ENCODE data around the gene CRHR1.

The CRHR1 gene

GRCh38 chr17:45794840-45795239 lies 10.7 kb downstream of the CRHR1 start:
- no peaks in the 10 kb centered on the region for H3K27me3 ChIP-seq (replicated peaks; ENCODE audit: control insufficient read depth, insufficient read depth, low read length, poor library complexity, severe bottlenecking)
- no peaks in the 10 kb centered on the region for H3K4me1 ChIP-seq (ENCODE audit: control insufficient read depth, insufficient read depth, low read length, poor library complexity, severe bottlenecking)
- H3K4me3 ChIP-seq (ENCODE audit: insufficient read depth, low read depth, low read length, poor library complexity, severe bottlenecking): no peak overlapping the region
- H3K9me3 ChIP-seq (ENCODE audit: control insufficient read depth, low read length): no peaks in the 10 kb centered on the region
- H3K36me3 ChIP-seq (ENCODE audit: control insufficient read depth, insufficient read depth, low read length): no peaks in the 10 kb centered on the region
- DNase-seq: no peak
- H3K27ac ChIP-seq (ENCODE audit: insufficient read depth, low read length, poor library complexity, severe bottlenecking): no peak overlapping the region

- no peaks in the 10 kb centered on the region for H3K36me3 ChIP-seq (ENCODE audit: control insufficient read depth, insufficient read depth, low read length)
- no peaks in the 10 kb centered on the region for H3K27me3 ChIP-seq (replicated peaks; ENCODE audit: control insufficient read depth, insufficient read depth, low read length, poor library complexity, severe bottlenecking)
- no peak overlapping the region for H3K4me3 ChIP-seq (ENCODE audit: insufficient read depth, low read depth, low read length, poor library complexity, severe bottlenecking)
- H3K4me1 ChIP-seq (ENCODE audit: control insufficient read depth, insufficient read depth, low read length, poor library complexity, severe bottlenecking): no peaks in the 10 kb centered on the region
- DNase-seq: no peak
- H3K27ac ChIP-seq (ENCODE audit: insufficient read depth, low read length, poor library complexity, severe bottlenecking): no peak overlapping the region
- no peaks in the 10 kb centered on the region for H3K9me3 ChIP-seq (ENCODE audit: control insufficient read depth, low read length)
Measured at GRCh38 chr17:45800816-45801215, 16.7 kb downstream of the CRHR1 start.

- Histone ChIP-seq H3K36me3 (ENCODE audit: control insufficient read depth, insufficient read depth, low read length) (no peaks in the 10 kb centered on the region), H3K4me1 (ENCODE audit: control insufficient read depth, insufficient read depth, low read length, poor library complexity, severe bottlenecking) (no peaks in the 10 kb centered on the region), H3K4me3 (ENCODE audit: insufficient read depth, low read depth, low read length, poor library complexity, severe bottlenecking) (no peak overlapping the region), H3K9me3 (ENCODE audit: control insufficient read depth, low read length) (no peaks in the 10 kb centered on the region), H3K27ac (ENCODE audit: insufficient read depth, low read length, poor library complexity, severe bottlenecking) (no peak overlapping the region), H3K27me3 (replicated peaks; ENCODE audit: control insufficient read depth, insufficient read depth, low read length, poor library complexity, severe bottlenecking) (no peaks in the 10 kb centered on the region)
- no peak for DNase-seq
Measured at GRCh38 chr17:45801421-45801820, 17.3 kb downstream of the CRHR1 start.

- H3K4me1 ChIP-seq (ENCODE audit: control insufficient read depth, insufficient read depth, low read length, poor library complexity, severe bottlenecking): no peaks in the 10 kb centered on the region
- no peak for DNase-seq
- no peaks in the 10 kb centered on the region for H3K36me3 ChIP-seq (ENCODE audit: control insufficient read depth, insufficient read depth, low read length)
- no peaks in the 10 kb centered on the region for H3K27me3 ChIP-seq (replicated peaks; ENCODE audit: control insufficient read depth, insufficient read depth, low read length, poor library complexity, severe bottlenecking)
- H3K27ac ChIP-seq (ENCODE audit: insufficient read depth, low read length, poor library complexity, severe bottlenecking): no peak overlapping the region
- H3K9me3 ChIP-seq (ENCODE audit: control insufficient read depth, low read length): no peaks in the 10 kb centered on the region
- H3K4me3 ChIP-seq (ENCODE audit: insufficient read depth, low read depth, low read length, poor library complexity, severe bottlenecking): no peak overlapping the region
Measured at GRCh38 chr17:45808845-45809244, 24.7 kb downstream of the CRHR1 start.

GRCh38 chr17:45809499-45809898 lies 25.4 kb downstream of the CRHR1 start:
- Histone ChIP-seq H3K27me3 (replicated peaks; ENCODE audit: control insufficient read depth, insufficient read depth, low read length, poor library complexity, severe bottlenecking) (no peaks in the 10 kb centered on the region), H3K4me1 (ENCODE audit: control insufficient read depth, insufficient read depth, low read length, poor library complexity, severe bottlenecking) (no peaks in the 10 kb centered on the region), H3K36me3 (ENCODE audit: control insufficient read depth, insufficient read depth, low read length) (no peaks in the 10 kb centered on the region), H3K9me3 (ENCODE audit: control insufficient read depth, low read length) (no peaks in the 10 kb centered on the region), H3K27ac (ENCODE audit: insufficient read depth, low read length, poor library complexity, severe bottlenecking) (no peak overlapping the region), H3K4me3 (ENCODE audit: insufficient read depth, low read depth, low read length, poor library complexity, severe bottlenecking) (no peak overlapping the region)
- no peak for DNase-seq

GRCh38 chr17:45812102-45812501 lies 28.0 kb downstream of the CRHR1 start:
- H3K9me3 ChIP-seq (ENCODE audit: control insufficient read depth, low read length): no peaks in the 10 kb centered on the region
- H3K27me3 ChIP-seq (replicated peaks; ENCODE audit: control insufficient read depth, insufficient read depth, low read length, poor library complexity, severe bottlenecking): no peaks in the 10 kb centered on the region
- no peaks in the 10 kb centered on the region for H3K4me1 ChIP-seq (ENCODE audit: control insufficient read depth, insufficient read depth, low read length, poor library complexity, severe bottlenecking)
- H3K4me3 ChIP-seq (ENCODE audit: insufficient read depth, low read depth, low read length, poor library complexity, severe bottlenecking): no peak overlapping the region
- no peak for DNase-seq
- no peak overlapping the region for H3K27ac ChIP-seq (ENCODE audit: insufficient read depth, low read length, poor library complexity, severe bottlenecking)
- no peaks in the 10 kb centered on the region for H3K36me3 ChIP-seq (ENCODE audit: control insufficient read depth, insufficient read depth, low read length)

GRCh38 chr17:45813048-45813725 lies 29.1 kb downstream of the CRHR1 start:
- H3K27ac ChIP-seq (ENCODE audit: insufficient read depth, low read length, poor library complexity, severe bottlenecking): no peak overlapping the region
- no peaks in the 10 kb centered on the region for H3K27me3 ChIP-seq (replicated peaks; ENCODE audit: control insufficient read depth, insufficient read depth, low read length, poor library complexity, severe bottlenecking)
- no peaks in the 10 kb centered on the region for H3K4me1 ChIP-seq (ENCODE audit: control insufficient read depth, insufficient read depth, low read length, poor library complexity, severe bottlenecking)
- no peaks in the 10 kb centered on the region for H3K9me3 ChIP-seq (ENCODE audit: control insufficient read depth, low read length)
- H3K4me3 ChIP-seq (ENCODE audit: insufficient read depth, low read depth, low read length, poor library complexity, severe bottlenecking): no peak overlapping the region
- no peak for DNase-seq
- H3K36me3 ChIP-seq (ENCODE audit: control insufficient read depth, insufficient read depth, low read length): no peaks in the 10 kb centered on the region

- Histone ChIP-seq H3K27ac (ENCODE audit: insufficient read depth, low read length, poor library complexity, severe bottlenecking) (no peak overlapping the region), H3K36me3 (ENCODE audit: control insufficient read depth, insufficient read depth, low read length) (no peaks in the 10 kb centered on the region), H3K4me3 (ENCODE audit: insufficient read depth, low read depth, low read length, poor library complexity, severe bottlenecking) (no peak overlapping the region), H3K9me3 (ENCODE audit: control insufficient read depth, low read length) (no peaks in the 10 kb centered on the region), H3K4me1 (ENCODE audit: control insufficient read depth, insufficient read depth, low read length, poor library complexity, severe bottlenecking) (no peaks in the 10 kb centered on the region), H3K27me3 (replicated peaks; ENCODE audit: control insufficient read depth, insufficient read depth, low read length, poor library complexity, severe bottlenecking) (no peaks in the 10 kb centered on the region)
- no peak for DNase-seq
Measured at GRCh38 chr17:45814622-45815606, 30.8 kb downstream of the CRHR1 start.

- Histone ChIP-seq H3K27ac (ENCODE audit: insufficient read depth, low read length, poor library complexity, severe bottlenecking) (no peak overlapping the region), H3K4me3 (ENCODE audit: insufficient read depth, low read depth, low read length, poor library complexity, severe bottlenecking) (no peak overlapping the region), H3K27me3 (replicated peaks; ENCODE audit: control insufficient read depth, insufficient read depth, low read length, poor library complexity, severe bottlenecking) (no peaks in the 10 kb centered on the region), H3K36me3 (ENCODE audit: control insufficient read depth, insufficient read depth, low read length) (no peaks in the 10 kb centered on the region), H3K4me1 (ENCODE audit: control insufficient read depth, insufficient read depth, low read length, poor library complexity, severe bottlenecking) (no peaks in the 10 kb centered on the region), H3K9me3 (ENCODE audit: control insufficient read depth, low read length) (no peaks in the 10 kb centered on the region)
- DNase-seq: no peak
Measured at GRCh38 chr17:45815752-45816151, 31.6 kb downstream of the CRHR1 start.

- Histone ChIP-seq H3K36me3 (ENCODE audit: control insufficient read depth, insufficient read depth, low read length) (no peaks in the 10 kb centered on the region), H3K27me3 (replicated peaks; ENCODE audit: control insufficient read depth, insufficient read depth, low read length, poor library complexity, severe bottlenecking) (no peaks in the 10 kb centered on the region), H3K4me3 (ENCODE audit: insufficient read depth, low read depth, low read length, poor library complexity, severe bottlenecking) (no peak overlapping the region), H3K27ac (ENCODE audit: insufficient read depth, low read length, poor library complexity, severe bottlenecking) (no peak overlapping the region), H3K4me1 (ENCODE audit: control insufficient read depth, insufficient read depth, low read length, poor library complexity, severe bottlenecking) (no peaks in the 10 kb centered on the region), H3K9me3 (ENCODE audit: control insufficient read depth, low read length) (no peaks in the 10 kb centered on the region)
- DNase-seq: no peak
Measured at GRCh38 chr17:45818041-45818440, 33.9 kb downstream of the CRHR1 start.
